T-cell (primary cell): ENCODE data around the gene OVAAL. TPM values are rescaled to one million over a fixed set of nuclear protein-coding genes. Genes with fewer than 3 reads are reported as not detected.
"Not testable (repeated sequence)": the region's sequence is repeated elsewhere in the genome, so short reads cannot be mapped to it uniquely, and the experiment has no call there.

Experiments used
- ATAC-seq, 4 experiments: fragments of 200-7000 bp in 3 of 4; fragments of 150-1000 bp in 1 of 4; cut with Tn5 transposase; replicated peaks in 1 of 4; 1 replicate in 3 of 4; 2 replicates in 1 of 4; pipeline ENCODE4 v1.10.0; 2021; ENCODE audit warnings: moderate library complexity in 3 of 4, mild to moderate bottlenecking in 2 of 4, moderate number of reproducible peaks in 1 of 4
- CTCF ChIA-PET, 2 donors: fragments of 300-600 bp; sonication (Branson Sonifier 250); formaldehyde crosslinking; loops; one replicate each; lab custom pipeline; 2022; ENCODE audit warnings: antibody characterized with exemption in 2 of 2; lab: Charles Lee
- POLR2A ChIA-PET, 2 donors: fragments of 300-600 bp; sonication (Branson Sonifier 250); formaldehyde crosslinking; loops; one replicate each; lab custom pipeline; 2022; ENCODE audit warnings: antibody characterized with exemption in 2 of 2; lab: Charles Lee
- DNase-seq, 35 experiments: peaks; one replicate each; pipeline versions ENCODE4 v3.0.0 to v3.0.0-alpha.2; 2013 to 2023
- H3K27ac ChIP-seq: one replicate; pipeline ENCODE4 v1.5.1; 2013; ENCODE audit warnings: low read length
- H3K27me3 ChIP-seq, 2 experiments: replicated peaks in 1 of 2; 1 replicate in 1 of 2; 2 replicates in 1 of 2; pipeline versions ENCODE4 v1.6.1 to v1.7.0; 2013; ENCODE audit warnings: low read length in 1 of 2, mixed read lengths in 1 of 2; ENCODE audit not compliant: control insufficient read depth in 2 of 2, insufficient read depth in 2 of 2; ENCODE audit errors: extremely low read depth in 1 of 2
- H3K36me3 ChIP-seq, 2 donors: 1 replicate in 1 of 2; 2 replicates in 1 of 2; pipeline versions ENCODE4 v1.6.1 to v1.7.0; 2013; ENCODE audit warnings: low read length in 1 of 2; ENCODE audit not compliant: control insufficient read depth in 2 of 2, insufficient read depth in 1 of 2; ENCODE audit errors: extremely low read depth in 1 of 2
- H3K4me1 ChIP-seq, 2 experiments: 1 replicate in 1 of 2; 2 replicates in 1 of 2; pipeline versions ENCODE4 v1.6.1 to v1.7.0; 2013; ENCODE audit warnings: low read length in 2 of 2, mixed read lengths in 1 of 2; ENCODE audit not compliant: insufficient read depth in 2 of 2, control insufficient read depth in 1 of 2; ENCODE audit errors: extremely low read depth in 1 of 2
- H3K4me3 ChIP-seq, 2 donors: 1 replicate in 1 of 2; 2 replicates in 1 of 2; pipeline versions ENCODE4 v1.5.1 to v1.7.0; 2013; ENCODE audit warnings: mild to moderate bottlenecking in 2 of 2, low read length in 1 of 2, moderate library complexity in 1 of 2; ENCODE audit not compliant: control insufficient read depth in 1 of 2; ENCODE audit errors: extremely low read depth in 1 of 2
- H3K9me3 ChIP-seq: 2 replicates; pipeline ENCODE4 v1.7.0; 2013
- H3K27ac Mint-ChIP-seq, 2 donors: one replicate each; pipeline ENCODE4 v1.8.0; 2020 to 2021; ENCODE audit warnings: mild to moderate bottlenecking in 2 of 2, mixed read lengths in 2 of 2
- H3K27me3 Mint-ChIP-seq, 2 donors: one replicate each; pipeline ENCODE4 v1.8.0; 2021 to 2022; ENCODE audit warnings: mixed read lengths in 2 of 2
- H3K36me3 Mint-ChIP-seq: one replicate; pipeline ENCODE4 v1.8.0; 2021; ENCODE audit warnings: mixed read lengths
- H3K4me1 Mint-ChIP-seq, 3 donors: one replicate each; pipeline ENCODE4 v1.8.0; 2020 to 2022; ENCODE audit warnings: mixed read lengths in 3 of 3, mild to moderate bottlenecking in 1 of 3
- H3K4me3 Mint-ChIP-seq, 3 donors: one replicate each; pipeline ENCODE4 v1.8.0; 2020 to 2022; ENCODE audit warnings: mild to moderate bottlenecking in 3 of 3, mixed read lengths in 3 of 3, moderate library complexity in 3 of 3
- H3K9me3 Mint-ChIP-seq, 3 donors: one replicate each; pipeline ENCODE4 v1.8.0; 2020 to 2022; ENCODE audit warnings: mixed read lengths in 3 of 3
- WGBS: methylation state at CpG from one replicate; pipeline ENCODE4 v1.1.5; 2013; ENCODE audit warnings: missing lambda C conversion rate; ENCODE audit not compliant: insufficient coverage; 5-methylcytosine and 5-hydroxymethylcytosine counted together
- total RNA-seq, 35 experiments: library from RNA in 6 of 35; stranded (reverse) in 6 of 35; fragments of 120-200 nt in 1 of 35; gene quantifications; one replicate each; pipeline versions ENCODE4 v1.2.1 to v1.2.4 and lab custom pipeline; 2013 to 2026

OVAAL gene
- total RNA-seq, 5 donors from 2014 or later (not counting 1 experiment from before 2014, with no cell fraction given): not detected

- Mint-ChIP-seq H3K4me1 (no peaks in the 10 kb centered on the region), H3K36me3 (no peaks in the 10 kb centered on the region), H3K9me3 (no peaks in the 10 kb centered on the region), H3K27ac (no peak overlapping the region), H3K27me3 (peaks cover 0 to 4% of the 10 kb centered on the region in 2 donors), H3K4me3 (no peak overlapping the region)
- WGBS: 40% methylated on average over 1 of the region's 2 CpGs
- Histone ChIP-seq H3K27ac (no peak overlapping the region), H3K4me3 (no peak overlapping the region), H3K9me3 (no peaks in the 10 kb centered on the region), H3K4me1 (no peaks in the 10 kb centered on the region), H3K36me3 (no peaks in the 10 kb centered on the region), H3K27me3 (peaks cover 0 to 5% of the 10 kb centered on the region in 2 experiments)
- ATAC-seq (no peak), DNase-seq (no peak)
- POLR2A ChIA-PET: no interaction called here
- CTCF ChIA-PET: interaction anchor here in 1 of 2 donors (0.9 kb wide), 1 partner anchor 11 kb away, joined by 3 read pairs; no protein-coding TSS in a partner anchor
Measured at GRCh38 chr1:180542838-180543145, 16.0 kb upstream of the OVAAL start.

- H3K4me3 ChIP-seq: no peak overlapping the region
- no peak for ATAC-seq
- H3K36me3 ChIP-seq: no peaks in the 10 kb centered on the region
- POLR2A ChIA-PET: no interaction called here
- Mint-ChIP-seq H3K36me3 (no peaks in the 10 kb centered on the region), H3K4me3 (no peak overlapping the region), H3K27ac (no peak overlapping the region), H3K27me3 (no peaks in the 10 kb centered on the region), H3K9me3 (no peaks in the 10 kb centered on the region), H3K4me1 (no peaks in the 10 kb centered on the region)
- no peak for DNase-seq
- H3K9me3 ChIP-seq: no peaks in the 10 kb centered on the region
- H3K27me3 ChIP-seq: peaks cover 0 to 5% of the 10 kb centered on the region in 2 experiments
- H3K4me1 ChIP-seq: no peaks in the 10 kb centered on the region
- CTCF ChIA-PET: no interaction called here
- 60% methylated on average over 4 of the region's 4 CpGs for WGBS
- no peak overlapping the region for H3K27ac ChIP-seq
Measured at GRCh38 chr1:180544050-180544449, 14.7 kb upstream of the OVAAL start.

- Mint-ChIP-seq H3K4me1 (no peaks in the 10 kb centered on the region), H3K36me3 (no peaks in the 10 kb centered on the region)
Measured at GRCh38 chr1:180545991-180546390, 12.8 kb upstream of the OVAAL start.

GRCh38 chr1:180548686-180549317 is 10.0 kb upstream of the OVAAL start:
- 90% methylated on average over 5 of the region's 7 CpGs for WGBS
- DNase-seq (no peak), ATAC-seq (no peak)
- Mint-ChIP-seq H3K36me3 (no peaks in the 10 kb centered on the region), H3K27me3 (no peaks in the 10 kb centered on the region), H3K4me3 (no peak overlapping the region), H3K4me1 (no peaks in the 10 kb centered on the region), H3K9me3 (no peaks in the 10 kb centered on the region), H3K27ac (no peak overlapping the region)
- POLR2A ChIA-PET: interaction anchor here in 1 of 2 donors (0.6 kb wide), 1 partner anchor 57 kb away, joined by 3 read pairs; no protein-coding TSS in a partner anchor
- Histone ChIP-seq H3K9me3 (no peaks in the 10 kb centered on the region), H3K36me3 (no peaks in the 10 kb centered on the region), H3K4me1 (no peaks in the 10 kb centered on the region), H3K27me3 (peaks cover 0 to 6% of the 10 kb centered on the region in 2 experiments), H3K4me3 (no peak overlapping the region), H3K27ac (no peak overlapping the region)
- CTCF ChIA-PET: interaction anchor here in 1 of 2 donors (0.6 kb wide), 1 partner anchor 12 kb away, joined by 4 read pairs; no protein-coding TSS in a partner anchor

More at GRCh38 chr1:180545991-180546390, 12.8 kb upstream of the OVAAL start:
- ChIA-PET CTCF (interaction anchor here in 1 of 2 donors (0.6 kb wide), 1 partner anchor 407 kb away, joined by 6 read pairs; no protein-coding TSS in a partner anchor), POLR2A (no interaction called here)
- Histone ChIP-seq H3K27me3 (peaks cover 0 to 5% of the 10 kb centered on the region in 2 experiments), H3K9me3 (no peaks in the 10 kb centered on the region), H3K27ac (no peak overlapping the region), H3K4me3 (no peak overlapping the region), H3K36me3 (no peaks in the 10 kb centered on the region), H3K4me1 (no peaks in the 10 kb centered on the region)
- Mint-ChIP-seq H3K27me3 (no peaks in the 10 kb centered on the region), H3K4me3 (no peak overlapping the region), H3K9me3 (no peaks in the 10 kb centered on the region), H3K27ac (no peak overlapping the region)
- no CpG with 5 or more reads among the region's 1 CpG for WGBS
- ATAC-seq: no peak
- DNase-seq: no peak

- ATAC-seq, H3K4me3 Mint-ChIP-seq, H3K9me3 Mint-ChIP-seq, H3K4me1 ChIP-seq, H3K27ac ChIP-seq, H3K4me3 ChIP-seq, H3K27ac Mint-ChIP-seq, DNase-seq, H3K27me3 Mint-ChIP-seq, H3K27me3 ChIP-seq, H3K36me3 Mint-ChIP-seq, H3K9me3 ChIP-seq, H3K36me3 ChIP-seq, H3K4me1 Mint-ChIP-seq: not testable (repeated sequence)
- 97% methylated on average over 6 of the region's 8 CpGs for WGBS
- CTCF ChIA-PET: interaction anchor here (0.6 to 1.7 kb wide), 3 partner anchors 10 to 507 kb away, joined by 3 to 5 read pairs (median 5); no protein-coding TSS in a partner anchor
- POLR2A ChIA-PET: interaction anchor here in 1 of 2 donors (0.7 kb wide), 1 partner anchor 304 kb away, joined by 15 read pairs; no protein-coding TSS in a partner anchor
Measured at GRCh38 chr1:180549770-180550169, 9.0 kb upstream of the OVAAL start.

GRCh38 chr1:180550241-180550640 is 8.5 kb upstream of the OVAAL start:
- no peaks in the 10 kb centered on the region for H3K9me3 ChIP-seq
- POLR2A ChIA-PET: interaction anchor here in 1 of 2 donors (0.7 kb wide), 2 partner anchors 303 to 314 kb away, joined by 4 to 15 read pairs; no protein-coding TSS in a partner anchor
- CTCF ChIA-PET: interaction anchor here (0.6 to 1.7 kb wide), 3 partner anchors 10 to 507 kb away, joined by 3 to 5 read pairs (median 5); no protein-coding TSS in a partner anchor

More at GRCh38 chr1:180550241-180550640, 8.5 kb upstream of the OVAAL start:
- Histone ChIP-seq H3K4me1 (no peaks in the 10 kb centered on the region), H3K27me3 (peaks cover 0 to 2% of the 10 kb centered on the region in 2 experiments), H3K36me3 (no peaks in the 10 kb centered on the region), H3K27ac (no peak overlapping the region), H3K4me3 (no peak overlapping the region)
- Mint-ChIP-seq H3K9me3 (no peaks in the 10 kb centered on the region), H3K27me3 (no peaks in the 10 kb centered on the region), H3K36me3 (no peaks in the 10 kb centered on the region), H3K27ac (no peak overlapping the region), H3K4me1 (no peaks in the 10 kb centered on the region), H3K4me3 (no peak overlapping the region)
- WGBS: no CpG with 5 or more reads among the region's 3 CpGs
- ATAC-seq (no peak), DNase-seq (no peak)
